ENCODE measurements around the gene RIOX2. TPM values are rescaled to one million over a fixed set of nuclear protein-coding genes. Genes with fewer than 3 reads are reported as not detected.

The RIOX2 gene
- total and polyA plus RNA-seq, 2 of the 13 experiments (the other 11 are each of a cell fraction or from before 2014, with no cell fraction given): 19.9 to 43.3 TPM

DNA sequence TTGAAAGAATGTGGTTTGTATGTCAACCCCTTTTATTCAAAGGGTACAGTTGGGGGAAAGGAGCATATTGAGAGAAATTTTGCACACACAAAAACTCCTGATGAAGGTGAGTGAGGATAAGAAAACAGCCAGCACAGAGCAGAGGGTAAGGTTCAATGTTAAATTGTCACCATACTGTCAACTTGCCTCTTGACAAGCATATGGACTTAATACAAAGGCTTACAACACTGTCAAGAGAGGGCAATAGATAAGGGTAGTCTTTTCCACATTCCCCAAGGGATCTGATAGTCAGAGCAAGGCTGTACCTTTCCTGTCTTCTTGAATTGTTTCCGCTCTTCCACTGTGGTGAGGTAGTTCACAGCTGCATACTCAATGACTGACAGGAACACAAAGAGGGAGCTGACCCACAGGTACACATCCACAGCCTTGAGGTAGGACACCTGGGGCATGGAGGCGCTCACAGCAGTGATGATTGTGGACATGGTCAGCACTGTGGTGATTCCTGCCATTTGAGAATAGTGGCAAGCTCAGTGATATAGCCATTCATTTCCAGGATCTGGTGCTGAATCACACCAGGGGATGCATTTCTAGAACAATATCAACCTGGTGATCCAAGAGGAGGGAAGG lies 20.4 kb upstream of the RIOX2 start (continued):
- TF ChIP-seq, protein P1, sequence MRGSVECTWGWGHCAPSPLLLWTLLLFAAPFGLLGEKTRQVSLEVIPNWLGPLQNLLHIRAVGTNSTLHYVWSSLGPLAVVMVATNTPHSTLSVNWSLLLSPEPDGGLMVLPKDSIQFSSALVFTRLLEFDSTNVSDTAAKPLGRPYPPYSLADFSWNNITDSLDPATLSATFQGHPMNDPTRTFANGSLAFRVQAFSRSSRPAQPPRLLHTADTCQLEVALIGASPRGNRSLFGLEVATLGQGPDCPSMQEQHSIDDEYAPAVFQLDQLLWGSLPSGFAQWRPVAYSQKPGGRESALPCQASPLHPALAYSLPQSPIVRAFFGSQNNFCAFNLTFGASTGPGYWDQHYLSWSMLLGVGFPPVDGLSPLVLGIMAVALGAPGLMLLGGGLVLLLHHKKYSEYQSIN (CRISPR knock-in tag; IDR thresholded peaks at IDR 0.05; ENCODE audit: borderline replicate concordance): no peak
- TF ChIP-seq, protein P2, sequence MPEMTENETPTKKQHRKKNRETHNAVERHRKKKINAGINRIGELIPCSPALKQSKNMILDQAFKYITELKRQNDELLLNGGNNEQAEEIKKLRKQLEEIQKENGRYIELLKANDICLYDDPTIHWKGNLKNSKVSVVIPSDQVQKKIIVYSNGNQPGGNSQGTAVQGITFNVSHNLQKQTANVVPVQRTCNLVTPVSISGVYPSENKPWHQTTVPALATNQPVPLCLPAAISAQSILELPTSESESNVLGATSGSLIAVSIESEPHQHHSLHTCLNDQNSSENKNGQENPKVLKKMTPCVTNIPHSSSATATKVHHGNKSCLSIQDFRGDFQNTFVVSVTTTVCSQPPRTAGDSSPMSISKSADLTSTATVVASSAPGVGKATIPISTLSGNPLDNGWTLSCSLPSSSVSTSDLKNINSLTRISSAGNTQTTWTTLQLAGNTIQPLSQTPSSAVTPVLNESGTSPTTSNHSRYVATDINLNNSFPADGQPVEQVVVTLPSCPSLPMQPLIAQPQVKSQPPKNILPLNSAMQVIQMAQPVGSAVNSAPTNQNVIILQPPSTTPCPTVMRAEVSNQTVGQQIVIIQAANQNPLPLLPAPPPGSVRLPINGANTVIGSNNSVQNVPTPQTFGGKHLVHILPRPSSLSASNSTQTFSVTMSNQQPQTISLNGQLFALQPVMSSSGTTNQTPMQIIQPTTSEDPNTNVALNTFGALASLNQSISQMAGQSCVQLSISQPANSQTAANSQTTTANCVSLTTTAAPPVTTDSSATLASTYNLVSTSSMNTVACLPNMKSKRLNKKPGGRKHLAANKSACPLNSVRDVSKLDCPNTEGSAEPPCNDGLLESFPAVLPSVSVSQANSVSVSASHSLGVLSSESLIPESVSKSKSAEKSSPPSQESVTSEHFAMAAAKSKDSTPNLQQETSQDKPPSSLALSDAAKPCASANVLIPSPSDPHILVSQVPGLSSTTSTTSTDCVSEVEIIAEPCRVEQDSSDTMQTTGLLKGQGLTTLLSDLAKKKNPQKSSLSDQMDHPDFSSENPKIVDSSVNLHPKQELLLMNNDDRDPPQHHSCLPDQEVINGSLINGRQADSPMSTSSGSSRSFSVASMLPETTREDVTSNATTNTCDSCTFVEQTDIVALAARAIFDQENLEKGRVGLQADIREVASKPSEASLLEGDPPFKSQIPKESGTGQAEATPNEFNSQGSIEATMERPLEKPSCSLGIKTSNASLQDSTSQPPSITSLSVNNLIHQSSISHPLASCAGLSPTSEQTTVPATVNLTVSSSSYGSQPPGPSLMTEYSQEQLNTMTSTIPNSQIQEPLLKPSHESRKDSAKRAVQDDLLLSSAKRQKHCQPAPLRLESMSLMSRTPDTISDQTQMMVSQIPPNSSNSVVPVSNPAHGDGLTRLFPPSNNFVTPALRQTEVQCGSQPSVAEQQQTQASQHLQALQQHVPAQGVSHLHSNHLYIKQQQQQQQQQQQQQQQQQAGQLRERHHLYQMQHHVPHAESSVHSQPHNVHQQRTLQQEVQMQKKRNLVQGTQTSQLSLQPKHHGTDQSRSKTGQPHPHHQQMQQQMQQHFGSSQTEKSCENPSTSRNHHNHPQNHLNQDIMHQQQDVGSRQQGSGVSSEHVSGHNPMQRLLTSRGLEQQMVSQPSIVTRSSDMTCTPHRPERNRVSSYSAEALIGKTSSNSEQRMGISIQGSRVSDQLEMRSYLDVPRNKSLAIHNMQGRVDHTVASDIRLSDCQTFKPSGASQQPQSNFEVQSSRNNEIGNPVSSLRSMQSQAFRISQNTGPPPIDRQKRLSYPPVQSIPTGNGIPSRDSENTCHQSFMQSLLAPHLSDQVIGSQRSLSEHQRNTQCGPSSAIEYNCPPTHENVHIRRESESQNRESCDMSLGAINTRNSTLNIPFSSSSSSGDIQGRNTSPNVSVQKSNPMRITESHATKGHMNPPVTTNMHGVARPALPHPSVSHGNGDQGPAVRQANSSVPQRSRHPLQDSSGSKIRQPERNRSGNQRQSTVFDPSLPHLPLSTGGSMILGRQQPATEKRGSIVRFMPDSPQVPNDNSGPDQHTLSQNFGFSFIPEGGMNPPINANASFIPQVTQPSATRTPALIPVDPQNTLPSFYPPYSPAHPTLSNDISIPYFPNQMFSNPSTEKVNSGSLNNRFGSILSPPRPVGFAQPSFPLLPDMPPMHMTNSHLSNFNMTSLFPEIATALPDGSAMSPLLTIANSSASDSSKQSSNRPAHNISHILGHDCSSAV (CRISPR knock-in tag; IDR thresholded peaks at IDR 0.05; ENCODE audit: borderline replicate concordance): no peak
- TF ChIP-seq RXRB (CRISPR knock-in tag; IDR thresholded peaks at IDR 0.05; ENCODE audit: borderline replicate concordance) (0 out of 2 replicates have a peak, but pooled peaks have one; percentile 20), NCOA2 (CRISPR knock-in tag; IDR thresholded peaks at IDR 0.05) (0 out of 2 replicates have a peak, but pooled peaks have one; percentile 12), NONO (IDR thresholded peaks at IDR 0.05) (no peak), NONO (CRISPR knock-in tag; conservative IDR thresholded peaks at IDR 0.05) (peak; percentile 62; the same call in 1 of the 2 replicates), CBX5 (CRISPR knock-in tag; IDR thresholded peaks at IDR 0.05; ENCODE audit: borderline replicate concordance) (no peak), ZNF367 (CRISPR knock-in tag; IDR thresholded peaks at IDR 0.05; ENCODE audit: borderline replicate concordance) (no peak), SOX5 (CRISPR knock-in tag; IDR thresholded peaks at IDR 0.05; ENCODE audit: borderline replicate concordance) (peak; percentile 64)
- TF ChIP-seq, protein P3, sequence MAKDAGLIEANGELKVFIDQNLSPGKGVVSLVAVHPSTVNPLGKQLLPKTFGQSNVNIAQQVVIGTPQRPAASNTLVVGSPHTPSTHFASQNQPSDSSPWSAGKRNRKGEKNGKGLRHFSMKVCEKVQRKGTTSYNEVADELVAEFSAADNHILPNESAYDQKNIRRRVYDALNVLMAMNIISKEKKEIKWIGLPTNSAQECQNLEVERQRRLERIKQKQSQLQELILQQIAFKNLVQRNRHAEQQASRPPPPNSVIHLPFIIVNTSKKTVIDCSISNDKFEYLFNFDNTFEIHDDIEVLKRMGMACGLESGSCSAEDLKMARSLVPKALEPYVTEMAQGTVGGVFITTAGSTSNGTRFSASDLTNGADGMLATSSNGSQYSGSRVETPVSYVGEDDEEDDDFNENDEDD (CRISPR knock-in tag; IDR thresholded peaks at IDR 0.05; ENCODE audit: borderline replicate concordance): no peak
- TF ChIP-seq, protein P4, sequence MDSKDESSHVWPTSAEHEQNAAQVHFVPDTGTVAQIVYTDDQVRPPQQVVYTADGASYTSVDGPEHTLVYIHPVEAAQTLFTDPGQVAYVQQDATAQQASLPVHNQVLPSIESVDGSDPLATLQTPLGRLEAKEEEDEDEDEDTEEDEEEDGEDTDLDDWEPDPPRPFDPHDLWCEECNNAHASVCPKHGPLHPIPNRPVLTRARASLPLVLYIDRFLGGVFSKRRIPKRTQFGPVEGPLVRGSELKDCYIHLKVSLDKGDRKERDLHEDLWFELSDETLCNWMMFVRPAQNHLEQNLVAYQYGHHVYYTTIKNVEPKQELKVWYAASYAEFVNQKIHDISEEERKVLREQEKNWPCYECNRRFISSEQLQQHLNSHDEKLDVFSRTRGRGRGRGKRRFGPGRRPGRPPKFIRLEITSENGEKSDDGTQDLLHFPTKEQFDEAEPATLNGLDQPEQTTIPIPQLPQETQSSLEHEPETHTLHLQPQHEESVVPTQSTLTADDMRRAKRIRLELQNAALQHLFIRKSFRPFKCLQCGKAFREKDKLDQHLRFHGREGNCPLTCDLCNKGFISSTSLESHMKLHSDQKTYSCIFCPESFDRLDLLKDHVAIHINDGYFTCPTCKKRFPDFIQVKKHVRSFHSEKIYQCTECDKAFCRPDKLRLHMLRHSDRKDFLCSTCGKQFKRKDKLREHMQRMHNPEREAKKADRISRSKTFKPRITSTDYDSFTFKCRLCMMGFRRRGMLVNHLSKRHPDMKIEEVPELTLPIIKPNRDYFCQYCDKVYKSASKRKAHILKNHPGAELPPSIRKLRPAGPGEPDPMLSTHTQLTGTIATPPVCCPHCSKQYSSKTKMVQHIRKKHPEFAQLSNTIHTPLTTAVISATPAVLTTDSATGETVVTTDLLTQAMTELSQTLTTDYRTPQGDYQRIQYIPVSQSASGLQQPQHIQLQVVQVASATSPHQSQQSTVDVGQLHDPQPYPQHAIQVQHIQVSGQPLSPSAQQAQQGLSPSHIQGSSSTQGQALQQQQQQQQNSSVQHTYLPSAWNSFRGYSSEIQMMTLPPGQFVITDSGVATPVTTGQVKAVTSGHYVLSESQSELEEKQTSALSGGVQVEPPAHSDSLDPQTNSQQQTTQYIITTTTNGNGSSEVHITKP (CRISPR knock-in tag; IDR thresholded peaks at IDR 0.05; ENCODE audit: low read depth): no peak
- TF ChIP-seq, protein P5, sequence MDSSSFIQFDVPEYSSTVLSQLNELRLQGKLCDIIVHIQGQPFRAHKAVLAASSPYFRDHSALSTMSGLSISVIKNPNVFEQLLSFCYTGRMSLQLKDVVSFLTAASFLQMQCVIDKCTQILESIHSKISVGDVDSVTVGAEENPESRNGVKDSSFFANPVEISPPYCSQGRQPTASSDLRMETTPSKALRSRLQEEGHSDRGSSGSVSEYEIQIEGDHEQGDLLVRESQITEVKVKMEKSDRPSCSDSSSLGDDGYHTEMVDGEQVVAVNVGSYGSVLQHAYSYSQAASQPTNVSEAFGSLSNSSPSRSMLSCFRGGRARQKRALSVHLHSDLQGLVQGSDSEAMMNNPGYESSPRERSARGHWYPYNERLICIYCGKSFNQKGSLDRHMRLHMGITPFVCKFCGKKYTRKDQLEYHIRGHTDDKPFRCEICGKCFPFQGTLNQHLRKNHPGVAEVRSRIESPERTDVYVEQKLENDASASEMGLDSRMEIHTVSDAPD (CRISPR knock-in tag; IDR thresholded peaks at IDR 0.05): no peak

Data from HepG2 (cell line).